Measurements from ENCODE around the gene C3orf52. TPM values are rescaled to one million over a fixed set of nuclear protein-coding genes. Genes with fewer than 3 reads are reported as not detected.

Gene C3orf52
- total and polyA plus RNA-seq, 7 donors: 0.62 to 5.9 (median 1.9) TPM

DNA sequence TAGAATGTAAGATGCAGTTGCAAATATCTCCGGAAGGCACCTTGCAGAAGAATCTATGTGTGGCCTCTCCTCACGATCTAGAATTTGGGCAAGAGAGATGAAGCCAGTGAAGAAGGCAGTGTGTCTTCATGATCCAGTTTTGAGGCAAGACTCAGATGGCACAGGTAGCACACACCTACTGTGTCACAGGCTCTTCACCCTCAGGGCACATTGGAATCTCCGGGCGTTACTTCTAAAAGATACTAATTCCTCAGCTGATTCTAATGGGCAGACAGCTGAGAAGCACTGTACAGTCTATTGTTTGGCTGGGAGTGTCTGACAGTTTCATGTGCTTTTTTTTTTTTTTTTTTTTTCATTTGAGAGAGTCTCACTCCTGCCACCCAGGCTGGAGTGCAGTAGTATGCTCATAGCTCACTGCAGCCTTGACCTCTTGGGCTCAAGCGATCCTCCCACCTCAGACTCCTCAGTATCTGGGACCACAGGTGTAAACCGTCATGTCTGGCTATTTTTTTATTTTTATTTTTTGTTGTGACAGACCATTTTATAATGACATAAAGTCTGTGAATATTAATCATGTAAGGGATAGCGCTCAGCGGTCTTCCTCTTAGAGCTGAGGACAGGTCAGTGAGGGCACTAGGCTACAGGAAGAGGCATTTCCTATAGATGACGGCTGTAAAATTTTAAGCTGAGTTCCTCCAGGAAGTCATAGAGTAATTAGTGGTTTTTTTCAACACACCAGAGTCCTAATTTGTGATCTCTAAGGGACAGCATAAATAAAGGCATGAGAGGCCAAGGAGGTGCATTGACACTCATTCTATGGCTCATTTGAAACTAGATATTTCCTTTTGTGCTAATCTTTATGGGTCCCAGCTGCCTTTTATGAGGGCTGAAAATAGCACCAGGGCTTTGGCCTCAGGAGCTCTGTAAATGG, 4.0 kb downstream of the C3orf52 start:
- H3K4me1 ChIP-seq: no peaks in the 10 kb centered on the region
- ATAC-seq (no peak), DNase-seq (no peak)
- no peaks in the 10 kb centered on the region for H3K27me3 ChIP-seq (ENCODE audit: insufficient read depth in 3 of 3, low read length in 2 of 3)
- H3K9me3 ChIP-seq: no peaks in the 10 kb centered on the region
- WGBS, 3 donors: 75 to 84% (median 78%) methylated on average over 9 of the region's 9 CpGs
- no peak overlapping the region for H3K4me3 ChIP-seq
- H3K36me3 ChIP-seq (ENCODE audit: insufficient read depth in 1 of 2, low read depth in 1 of 2): no peaks in the 10 kb centered on the region
- TF ChIP-seq, protein P1, sequence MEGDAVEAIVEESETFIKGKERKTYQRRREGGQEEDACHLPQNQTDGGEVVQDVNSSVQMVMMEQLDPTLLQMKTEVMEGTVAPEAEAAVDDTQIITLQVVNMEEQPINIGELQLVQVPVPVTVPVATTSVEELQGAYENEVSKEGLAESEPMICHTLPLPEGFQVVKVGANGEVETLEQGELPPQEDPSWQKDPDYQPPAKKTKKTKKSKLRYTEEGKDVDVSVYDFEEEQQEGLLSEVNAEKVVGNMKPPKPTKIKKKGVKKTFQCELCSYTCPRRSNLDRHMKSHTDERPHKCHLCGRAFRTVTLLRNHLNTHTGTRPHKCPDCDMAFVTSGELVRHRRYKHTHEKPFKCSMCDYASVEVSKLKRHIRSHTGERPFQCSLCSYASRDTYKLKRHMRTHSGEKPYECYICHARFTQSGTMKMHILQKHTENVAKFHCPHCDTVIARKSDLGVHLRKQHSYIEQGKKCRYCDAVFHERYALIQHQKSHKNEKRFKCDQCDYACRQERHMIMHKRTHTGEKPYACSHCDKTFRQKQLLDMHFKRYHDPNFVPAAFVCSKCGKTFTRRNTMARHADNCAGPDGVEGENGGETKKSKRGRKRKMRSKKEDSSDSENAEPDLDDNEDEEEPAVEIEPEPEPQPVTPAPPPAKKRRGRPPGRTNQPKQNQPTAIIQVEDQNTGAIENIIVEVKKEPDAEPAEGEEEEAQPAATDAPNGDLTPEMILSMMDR (IDR thresholded peaks at IDR 0.05): no peak
- no peak overlapping the region for H3K27ac ChIP-seq
- intact Hi-C loops (cut with DNase I): no loop called here

DNA sequence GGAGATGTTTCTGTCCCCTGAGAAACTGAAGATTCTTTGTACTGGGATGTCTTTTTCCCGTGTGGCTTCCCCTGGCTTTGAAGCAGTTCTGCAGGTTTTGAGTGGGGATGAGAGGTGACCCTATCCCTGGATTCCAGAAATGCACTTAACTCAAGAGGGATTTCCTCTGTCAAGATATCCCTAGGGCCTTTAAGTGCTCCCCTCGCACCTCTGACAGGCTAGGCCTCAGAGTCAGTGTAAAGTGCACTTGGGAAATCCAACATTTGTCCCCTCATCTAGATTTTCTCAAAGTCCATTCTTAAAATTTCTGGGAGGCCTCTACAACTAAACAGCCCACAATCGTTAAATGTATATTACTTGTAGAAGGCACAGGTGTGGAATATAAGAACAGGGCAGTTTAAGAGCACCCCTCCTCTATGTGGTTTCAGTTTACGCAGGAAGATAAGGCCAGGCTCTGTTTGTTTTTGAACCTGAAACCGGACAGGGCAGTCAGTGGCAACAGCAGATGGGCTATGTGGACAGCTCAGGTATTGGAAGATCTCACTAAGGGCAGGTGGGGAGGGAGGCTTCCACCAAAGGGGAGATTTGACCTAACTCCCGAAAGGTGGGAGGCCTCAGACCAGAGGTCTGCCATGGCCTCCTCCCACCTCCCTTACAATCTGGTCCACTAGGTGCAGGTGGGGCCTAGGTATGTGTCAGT, 4.8 kb downstream of the C3orf52 start:
- H3K4me3 ChIP-seq: no peak overlapping the region
- no peaks in the 10 kb centered on the region for H3K36me3 ChIP-seq (ENCODE audit: insufficient read depth in 1 of 2, low read depth in 1 of 2)
- H3K4me1 ChIP-seq: no peaks in the 10 kb centered on the region
- intact Hi-C loops (cut with DNase I): no loop called here
- DNase-seq (no peak), ATAC-seq (no peak)
- no peak overlapping the region for H3K27ac ChIP-seq
- no peaks in the 10 kb centered on the region for H3K9me3 ChIP-seq
- WGBS, 3 donors: 77 to 80% (median 77%) methylated on average over 6 of the region's 6 CpGs
- TF ChIP-seq, protein P1 (IDR thresholded peaks at IDR 0.05): no peak
- H3K27me3 ChIP-seq (ENCODE audit: insufficient read depth in 3 of 3, low read length in 2 of 3): no peaks in the 10 kb centered on the region

DNA sequence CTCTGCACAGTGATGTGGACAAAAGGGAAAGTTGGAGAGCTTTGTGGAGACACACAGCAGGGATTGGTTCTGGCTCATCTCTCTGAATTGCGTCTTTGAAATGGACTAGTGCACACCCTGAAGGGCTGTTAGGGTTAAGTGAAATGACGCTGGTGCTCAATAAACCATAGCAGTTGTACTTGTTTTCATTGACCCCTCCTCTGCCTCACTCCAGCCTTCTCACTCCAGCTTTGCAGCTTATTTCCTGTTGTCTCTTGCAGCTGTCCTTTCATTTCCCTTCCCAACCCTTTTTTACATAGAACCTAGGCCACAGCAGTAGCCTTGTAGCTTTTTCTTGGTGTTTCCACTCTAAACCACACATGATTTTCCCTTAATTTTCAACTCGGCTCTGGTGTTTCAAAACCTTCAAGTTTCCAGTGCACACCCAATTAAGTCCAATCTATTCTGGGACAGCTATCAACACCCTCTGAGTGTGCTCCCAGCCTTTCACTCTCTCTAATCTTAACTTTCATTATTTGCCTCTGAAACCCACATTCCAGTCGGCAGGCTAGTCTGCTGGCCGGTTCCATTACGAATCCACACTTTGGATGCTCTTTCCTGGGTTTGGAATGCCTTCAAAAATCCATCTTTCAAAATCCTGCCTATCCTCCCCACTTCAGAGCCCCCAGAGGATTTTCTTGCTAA, 6.4 kb downstream of the C3orf52 start:
- ATAC-seq (no peak), DNase-seq (no peak)
- Histone ChIP-seq H3K27ac (no peak overlapping the region), H3K27me3 (ENCODE audit: insufficient read depth in 3 of 3, low read length in 2 of 3) (no peaks in the 10 kb centered on the region), H3K36me3 (ENCODE audit: insufficient read depth in 1 of 2, low read depth in 1 of 2) (no peaks in the 10 kb centered on the region), H3K4me1 (no peaks in the 10 kb centered on the region), H3K4me3 (no peak overlapping the region), H3K9me3 (no peaks in the 10 kb centered on the region)
- intact Hi-C loops (cut with DNase I): no loop called here
- 33 to 38% (median 35%) methylated on average over 6 of the region's 6 CpGs for WGBS, 3 donors
- TF ChIP-seq, protein P1 (IDR thresholded peaks at IDR 0.05): no peak

DNA sequence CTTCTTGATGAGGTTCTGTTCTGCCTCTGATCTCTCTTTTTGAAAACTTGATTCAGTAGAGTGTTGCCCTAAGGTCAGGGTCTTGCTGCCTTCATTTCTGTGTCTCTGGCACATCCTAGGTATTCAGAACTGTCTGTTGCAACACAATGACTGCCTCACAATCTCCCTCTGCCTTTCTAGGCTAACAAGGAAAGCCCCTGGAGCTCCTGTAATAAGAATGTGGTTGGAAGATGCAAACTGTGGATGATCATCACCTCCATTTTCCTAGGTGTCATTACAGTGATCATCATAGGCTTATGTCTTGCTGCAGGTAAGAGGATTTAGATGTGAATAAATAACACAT, 7.0 kb downstream of the C3orf52 start:
- no peak overlapping the region for H3K4me3 ChIP-seq
- no peaks in the 10 kb centered on the region for H3K36me3 ChIP-seq (ENCODE audit: insufficient read depth in 1 of 2, low read depth in 1 of 2)
- H3K27me3 ChIP-seq (ENCODE audit: insufficient read depth in 3 of 3, low read length in 2 of 3): no peaks in the 10 kb centered on the region
- H3K4me1 ChIP-seq: no peaks in the 10 kb centered on the region
- no peaks in the 10 kb centered on the region for H3K9me3 ChIP-seq
- H3K27ac ChIP-seq: no peak overlapping the region
- DNase-seq: no peak
- ATAC-seq: no peak
- TF ChIP-seq, protein P1 (IDR thresholded peaks at IDR 0.05): no peak
- intact Hi-C loops (cut with DNase I): no loop called here

All from psoas muscle (tissue), 8 donors.